ENCODE measurements around the gene FAM204A. TPM values are rescaled to one million over a fixed set of nuclear protein-coding genes. Genes with fewer than 3 reads are reported as not detected.

The FAM204A gene
- total RNA-seq, 1 donor = 53.6 TPM

DNA sequence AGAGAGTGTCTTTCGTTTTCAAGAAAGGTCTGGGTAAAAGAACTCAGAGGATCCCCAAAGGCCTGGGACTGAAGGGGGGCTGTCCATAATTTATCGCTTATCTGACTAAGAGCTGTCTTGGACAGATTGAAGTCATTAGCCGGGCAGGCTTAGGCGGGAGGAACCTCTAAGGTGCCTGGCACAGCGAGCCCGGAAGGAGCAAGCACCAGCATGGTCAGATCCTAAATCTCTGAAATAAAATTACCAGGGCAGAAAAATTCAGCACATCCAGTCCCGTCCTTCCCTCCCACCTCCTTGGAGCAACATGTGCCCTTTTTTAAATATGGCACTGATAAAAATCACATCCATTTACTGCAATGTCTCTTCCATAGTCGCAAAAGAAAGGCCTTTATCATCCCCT is 86.8 kb downstream of the FAM204A start:
- Histone ChIP-seq H3K4me3 (ENCODE audit: low read length) (no peak overlapping the region), H3K27me3 (ENCODE audit: insufficient read depth, low read length) (peaks cover 34% of the 10 kb centered on the region), H3K4me1 (ENCODE audit: insufficient read depth, low read length) (no peaks in the 10 kb centered on the region), H3K9me3 (ENCODE audit: low read depth, low read length) (no peaks in the 10 kb centered on the region)

DNA sequence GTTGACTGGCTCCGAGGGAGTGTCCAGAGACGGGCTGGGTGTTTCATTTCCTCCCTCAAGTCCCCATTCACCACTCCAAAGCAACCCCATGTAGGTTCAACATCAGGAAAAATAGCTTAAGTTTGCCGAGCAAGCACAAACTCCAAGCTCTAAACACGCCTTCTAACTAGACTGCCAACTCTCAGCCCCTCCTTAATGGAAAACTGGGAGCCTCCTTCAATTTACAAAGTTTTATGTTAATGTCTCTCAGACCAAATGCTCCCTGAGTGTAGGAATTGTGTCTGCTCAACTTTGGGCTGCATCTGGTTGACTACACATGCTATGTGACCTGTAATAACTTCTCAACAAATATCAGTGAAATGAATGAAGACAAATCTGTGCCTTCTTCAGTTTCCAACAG is 87.5 kb downstream of the FAM204A start:
- no peaks in the 10 kb centered on the region for H3K9me3 ChIP-seq (ENCODE audit: low read depth, low read length)
- no peaks in the 10 kb centered on the region for H3K4me1 ChIP-seq (ENCODE audit: insufficient read depth, low read length)
- peaks cover 40% of the 10 kb centered on the region for H3K27me3 ChIP-seq (ENCODE audit: insufficient read depth, low read length)
- H3K4me3 ChIP-seq (ENCODE audit: low read length) = no peak overlapping the region

GRCh38 chr10:118253397-118253796 is 88.7 kb downstream of the FAM204A start:
- Histone ChIP-seq H3K9me3 (ENCODE audit: low read depth, low read length) (no peaks in the 10 kb centered on the region), H3K4me1 (ENCODE audit: insufficient read depth, low read length) (no peaks in the 10 kb centered on the region), H3K4me3 (ENCODE audit: low read length) (no peak overlapping the region), H3K27me3 (ENCODE audit: insufficient read depth, low read length) (peaks cover 41% of the 10 kb centered on the region)

- Histone ChIP-seq H3K4me3 (ENCODE audit: low read length) (no peak overlapping the region), H3K9me3 (ENCODE audit: low read depth, low read length) (no peaks in the 10 kb centered on the region), H3K27me3 (ENCODE audit: insufficient read depth, low read length) (peaks cover 45% of the 10 kb centered on the region), H3K4me1 (ENCODE audit: insufficient read depth, low read length) (no peaks in the 10 kb centered on the region)
Observed at GRCh38 chr10:118251791-118252190, 90.3 kb downstream of the FAM204A start.

- Histone ChIP-seq H3K27me3 (ENCODE audit: insufficient read depth, low read length) (peaks cover 45% of the 10 kb centered on the region), H3K9me3 (ENCODE audit: low read depth, low read length) (no peaks in the 10 kb centered on the region), H3K4me1 (ENCODE audit: insufficient read depth, low read length) (no peaks in the 10 kb centered on the region), H3K4me3 (ENCODE audit: low read length) (no peak overlapping the region)
Observed at GRCh38 chr10:118249714-118250113, 92.4 kb downstream of the FAM204A start.

Measured in mononuclear cell (primary cell).